Measurements from ENCODE around the gene NFATC4.

DNA sequence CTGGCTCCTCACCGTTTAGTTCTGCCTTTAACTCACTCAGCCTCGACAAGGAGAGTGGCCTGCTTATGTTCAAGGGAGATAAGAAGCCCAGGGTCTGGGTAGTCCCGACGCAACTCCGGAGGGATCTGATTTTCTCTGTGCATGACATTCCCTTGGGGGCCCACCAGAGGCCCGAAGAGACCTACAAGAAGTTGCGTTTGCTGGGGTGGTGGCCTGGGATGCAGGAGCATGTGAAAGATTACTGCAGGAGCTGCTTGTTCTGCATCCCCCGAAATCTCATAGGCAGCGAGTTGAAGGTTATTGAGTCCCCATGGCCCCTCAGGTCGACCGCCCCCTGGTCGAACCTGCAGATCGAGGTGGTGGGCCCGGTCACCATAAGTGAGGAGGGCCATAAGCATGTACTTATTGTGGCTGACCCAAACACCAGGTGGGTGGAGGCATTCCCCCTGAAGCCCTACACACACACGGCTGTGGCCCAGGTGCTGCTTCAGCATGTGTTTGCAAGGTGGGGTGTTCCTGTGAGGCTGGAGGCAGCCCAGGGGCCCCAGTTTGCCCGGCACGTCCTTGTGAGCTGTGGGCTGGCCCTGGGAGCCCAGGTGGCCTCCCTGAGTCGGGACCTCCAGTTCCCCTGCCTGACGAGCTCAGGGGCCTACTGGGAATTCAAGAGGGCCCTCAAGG, 48.4 kb downstream of the NFATC4 start:
- TF ChIP-seq, protein P1, sequence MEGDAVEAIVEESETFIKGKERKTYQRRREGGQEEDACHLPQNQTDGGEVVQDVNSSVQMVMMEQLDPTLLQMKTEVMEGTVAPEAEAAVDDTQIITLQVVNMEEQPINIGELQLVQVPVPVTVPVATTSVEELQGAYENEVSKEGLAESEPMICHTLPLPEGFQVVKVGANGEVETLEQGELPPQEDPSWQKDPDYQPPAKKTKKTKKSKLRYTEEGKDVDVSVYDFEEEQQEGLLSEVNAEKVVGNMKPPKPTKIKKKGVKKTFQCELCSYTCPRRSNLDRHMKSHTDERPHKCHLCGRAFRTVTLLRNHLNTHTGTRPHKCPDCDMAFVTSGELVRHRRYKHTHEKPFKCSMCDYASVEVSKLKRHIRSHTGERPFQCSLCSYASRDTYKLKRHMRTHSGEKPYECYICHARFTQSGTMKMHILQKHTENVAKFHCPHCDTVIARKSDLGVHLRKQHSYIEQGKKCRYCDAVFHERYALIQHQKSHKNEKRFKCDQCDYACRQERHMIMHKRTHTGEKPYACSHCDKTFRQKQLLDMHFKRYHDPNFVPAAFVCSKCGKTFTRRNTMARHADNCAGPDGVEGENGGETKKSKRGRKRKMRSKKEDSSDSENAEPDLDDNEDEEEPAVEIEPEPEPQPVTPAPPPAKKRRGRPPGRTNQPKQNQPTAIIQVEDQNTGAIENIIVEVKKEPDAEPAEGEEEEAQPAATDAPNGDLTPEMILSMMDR (IDR thresholded peaks at IDR 0.05 in 8 of 11, conservative IDR thresholded peaks at IDR 0.05 in 3 of 11) = no peak
- no peak for TF ChIP-seq POLR2AphosphoS5 (IDR thresholded peaks at IDR 0.05)

Measured in spleen (tissue), 7 donors.